ENCODE results near the gene MED6.

GRCh38 chr14:70597731-70598130 lies 2.7 kb downstream of the MED6 start:
- TF ChIP-seq MYC (IDR thresholded peaks at IDR 0.05; ENCODE audit: low read depth, low read length) (no peak), CTCF (IDR thresholded peaks at IDR 0.05; ENCODE audit: low read depth, low read length) (no peak), POLR2A (IDR thresholded peaks at IDR 0.05; ENCODE audit: extremely low read depth, insufficient read length) (no peak)

All from NB4 (cell line).